GM21423 (cell line): ENCODE results near the gene ORM1.
"Not testable (repeated sequence)": the region's sequence is repeated elsewhere in the genome, so short reads cannot be mapped to it uniquely, and the experiment has no call there.

Experiments used
- ATAC-seq: cut with Tn5 transposase; IDR thresholded peaks from one replicate; pipeline ENCODE4 v1.9.1; 2021; ENCODE audit warnings: mild to moderate bottlenecking, moderate library complexity; ENCODE audit not compliant: unreplicated experiment

The ORM1 gene

GRCh38 chr9:114304416-114305188, 18.3 kb upstream of the ORM1 start:
- no peak for ATAC-seq

- no peak for ATAC-seq
These were observed 15.0 kb upstream of the ORM1 start for GRCh38 chr9:114307899-114308267.

GRCh38 chr9:114308361-114308950, 14.4 kb upstream of the ORM1 start:
- ATAC-seq, result no peak

- ATAC-seq, result no peak
These were observed 13.8 kb upstream of the ORM1 start for GRCh38 chr9:114309096-114309495.

GRCh38 chr9:114310471-114311450, 12.1 kb upstream of the ORM1 start:
- no peak for ATAC-seq

- no peak for ATAC-seq
These were observed 11.1 kb upstream of the ORM1 start for GRCh38 chr9:114311571-114312512.

- ATAC-seq, result no peak
These were observed 10.4 kb upstream of the ORM1 start for GRCh38 chr9:114312513-114312875.

- no peak for ATAC-seq
These were observed 9.7 kb upstream of the ORM1 start for GRCh38 chr9:114313186-114313585.

- ATAC-seq, result no peak
These were observed 8.5 kb upstream of the ORM1 start for GRCh38 chr9:114314256-114314867.

- no peak for ATAC-seq
These were observed 7.8 kb upstream of the ORM1 start for GRCh38 chr9:114314881-114315722.

GRCh38 chr9:114315723-114316363, 7.1 kb upstream of the ORM1 start:
- ATAC-seq, result no peak

GRCh38 chr9:114316605-114317230, 6.2 kb upstream of the ORM1 start:
- ATAC-seq, result no peak

- no peak for ATAC-seq
These were observed 5.1 kb upstream of the ORM1 start for GRCh38 chr9:114317665-114318357.

GRCh38 chr9:114318416-114318815, 4.5 kb upstream of the ORM1 start:
- ATAC-seq, result no peak

- ATAC-seq, result no peak
These were observed 3.8 kb upstream of the ORM1 start for GRCh38 chr9:114319147-114319546.

- ATAC-seq, result not testable (repeated sequence)
These were observed 2.2 kb upstream of the ORM1 start for GRCh38 chr9:114320710-114321109.

GRCh38 chr9:114321759-114322158, 1.1 kb upstream of the ORM1 start:
- no peak for ATAC-seq
